ENCODE results near the gene E2F3. TPM values are rescaled to one million over a fixed set of nuclear protein-coding genes. Genes with fewer than 3 reads are reported as not detected.

Gene E2F3
- total RNA-seq, 1 donor = 6.2 TPM

GRCh38 chr6:20447581-20448132 lies 46.0 kb downstream of the E2F3 start:
- Histone ChIP-seq H3K9me3 (ENCODE audit: low read depth, low read length) (no peaks in the 10 kb centered on the region), H3K36me3 (ENCODE audit: insufficient read depth, low read length) (peaks cover 3% of the 10 kb centered on the region), H3K4me3 (ENCODE audit: insufficient read depth, low read length) (no peak overlapping the region), H3K27ac (ENCODE audit: low read depth, low read length) (no peak overlapping the region), H3K27me3 (ENCODE audit: insufficient read depth, low read length) (no peaks in the 10 kb centered on the region), H4K20me1 (ENCODE audit: insufficient read depth, low read length) (peaks cover 38% of the 10 kb centered on the region), H3K79me2 (ENCODE audit: insufficient read depth, low read length) (peaks cover 100% of the 10 kb centered on the region), H3K4me1 (ENCODE audit: insufficient read depth, low read length) (peaks cover 5% of the 10 kb centered on the region), H2AFZ (ENCODE audit: low read length) (no peak overlapping the region), H3K4me2 (ENCODE audit: insufficient read depth, low read length) (no peak overlapping the region)
- TF ChIP-seq CTCF (IDR thresholded peaks at IDR 0.05; ENCODE audit: extremely low read depth, low read depth, low read length) = no peak
- DNase-seq (ENCODE audit: insufficient read length, low spot score, missing footprints) = no peak

- Histone ChIP-seq H3K27ac (ENCODE audit: low read depth, low read length) (no peak overlapping the region), H2AFZ (ENCODE audit: low read length) (no peak overlapping the region), H3K36me3 (ENCODE audit: insufficient read depth, low read length) (peaks cover 3% of the 10 kb centered on the region), H3K4me2 (ENCODE audit: insufficient read depth, low read length) (no peak overlapping the region), H3K9me3 (ENCODE audit: low read depth, low read length) (no peaks in the 10 kb centered on the region), H3K4me1 (ENCODE audit: insufficient read depth, low read length) (peaks cover 5% of the 10 kb centered on the region), H3K4me3 (ENCODE audit: insufficient read depth, low read length) (no peak overlapping the region), H3K79me2 (ENCODE audit: insufficient read depth, low read length) (peaks cover 100% of the 10 kb centered on the region), H4K20me1 (ENCODE audit: insufficient read depth, low read length) (peaks cover 43% of the 10 kb centered on the region), H3K27me3 (ENCODE audit: insufficient read depth, low read length) (no peaks in the 10 kb centered on the region)
- TF ChIP-seq CTCF (IDR thresholded peaks at IDR 0.05; ENCODE audit: extremely low read depth, low read depth, low read length) = no peak
- DNase-seq (ENCODE audit: insufficient read length, low spot score, missing footprints) = no peak
Measured at GRCh38 chr6:20448828-20449227, 47.1 kb downstream of the E2F3 start.

- H3K27ac ChIP-seq (ENCODE audit: low read depth, low read length) = no peak overlapping the region
- peaks cover 8% of the 10 kb centered on the region for H3K4me1 ChIP-seq (ENCODE audit: insufficient read depth, low read length)
- H4K20me1 ChIP-seq (ENCODE audit: insufficient read depth, low read length) = peaks cover 17% of the 10 kb centered on the region
- H3K9me3 ChIP-seq (ENCODE audit: low read depth, low read length) = no peaks in the 10 kb centered on the region
- H2AFZ ChIP-seq (ENCODE audit: low read length) = no peak overlapping the region
- no peak for DNase-seq (ENCODE audit: insufficient read length, low spot score, missing footprints)
- no peaks in the 10 kb centered on the region for H3K27me3 ChIP-seq (ENCODE audit: insufficient read depth, low read length)
- no peaks in the 10 kb centered on the region for H3K36me3 ChIP-seq (ENCODE audit: insufficient read depth, low read length)
- H3K4me2 ChIP-seq (ENCODE audit: insufficient read depth, low read length) = no peak overlapping the region
- no peak for TF ChIP-seq CTCF (IDR thresholded peaks at IDR 0.05; ENCODE audit: extremely low read depth, low read depth, low read length)
- H3K79me2 ChIP-seq (ENCODE audit: insufficient read depth, low read length) = peaks cover 97% of the 10 kb centered on the region
- no peak overlapping the region for H3K4me3 ChIP-seq (ENCODE audit: insufficient read depth, low read length)
Measured at GRCh38 chr6:20454204-20454824, 52.6 kb downstream of the E2F3 start.

GRCh38 chr6:20455251-20455940 lies 53.7 kb downstream of the E2F3 start:
- Histone ChIP-seq H3K4me3 (ENCODE audit: insufficient read depth, low read length) (no peak overlapping the region), H3K36me3 (ENCODE audit: insufficient read depth, low read length) (no peaks in the 10 kb centered on the region), H3K4me1 (ENCODE audit: insufficient read depth, low read length) (peaks cover 8% of the 10 kb centered on the region), H2AFZ (ENCODE audit: low read length) (no peak overlapping the region), H3K27ac (ENCODE audit: low read depth, low read length) (peak overlapping the region; percentile 18), H3K79me2 (ENCODE audit: insufficient read depth, low read length) (peaks cover 96% of the 10 kb centered on the region), H3K9me3 (ENCODE audit: low read depth, low read length) (no peaks in the 10 kb centered on the region), H3K27me3 (ENCODE audit: insufficient read depth, low read length) (no peaks in the 10 kb centered on the region), H3K4me2 (ENCODE audit: insufficient read depth, low read length) (no peak overlapping the region), H4K20me1 (ENCODE audit: insufficient read depth, low read length) (peaks cover 14% of the 10 kb centered on the region)
- DNase-seq (ENCODE audit: insufficient read length, low spot score, missing footprints) = no peak
- TF ChIP-seq CTCF (IDR thresholded peaks at IDR 0.05; ENCODE audit: extremely low read depth, low read depth, low read length) = no peak

All from osteoblast (primary cell).